Stimulated activated CD4-positive, alpha-beta T cell treated with anti-CD3 and anti-CD28 coated beads, TNF-alpha, amount 100 ng/mL, for 48 hours (primary cell): ENCODE data around the gene ZNF699.

Experiments
- DNase-seq, 3 donors: peaks; one replicate each; pipeline ENCODE4 v3.0.0-alpha.2; 2020; ENCODE audit warnings: low read depth in 3 of 3

Gene ZNF699

DNA sequence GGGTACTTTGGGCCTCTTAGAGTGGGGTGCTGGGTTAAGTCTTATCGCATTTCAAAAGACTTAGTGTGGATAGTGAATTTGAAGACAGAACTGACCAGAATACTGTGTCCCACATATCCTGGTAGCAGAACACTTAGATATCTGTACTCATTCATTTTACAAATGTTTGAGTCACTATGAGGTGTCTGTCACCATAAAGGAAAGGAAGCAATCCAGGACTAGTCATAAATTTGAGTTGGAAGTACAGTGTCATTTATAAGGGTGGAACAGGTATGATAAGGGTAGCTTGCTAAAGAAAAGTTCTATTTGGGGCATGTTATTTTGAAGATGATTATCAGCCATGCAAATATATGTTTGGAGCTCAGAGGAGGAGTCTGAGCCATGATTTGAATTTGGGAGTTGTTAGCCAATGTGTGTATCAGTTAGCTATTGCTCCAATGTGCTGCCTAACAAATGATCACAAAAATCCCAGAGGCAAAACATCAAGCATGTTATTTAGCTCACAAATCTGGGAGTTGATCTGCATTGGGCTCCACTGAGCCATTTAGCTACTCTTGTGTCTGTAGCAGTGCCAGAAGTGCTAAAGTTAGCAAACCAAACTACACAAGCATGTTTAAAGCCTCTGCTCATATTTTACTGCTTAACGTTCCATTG lies 20.3 kb downstream of the ZNF699 start:
- no peak for DNase-seq

DNA sequence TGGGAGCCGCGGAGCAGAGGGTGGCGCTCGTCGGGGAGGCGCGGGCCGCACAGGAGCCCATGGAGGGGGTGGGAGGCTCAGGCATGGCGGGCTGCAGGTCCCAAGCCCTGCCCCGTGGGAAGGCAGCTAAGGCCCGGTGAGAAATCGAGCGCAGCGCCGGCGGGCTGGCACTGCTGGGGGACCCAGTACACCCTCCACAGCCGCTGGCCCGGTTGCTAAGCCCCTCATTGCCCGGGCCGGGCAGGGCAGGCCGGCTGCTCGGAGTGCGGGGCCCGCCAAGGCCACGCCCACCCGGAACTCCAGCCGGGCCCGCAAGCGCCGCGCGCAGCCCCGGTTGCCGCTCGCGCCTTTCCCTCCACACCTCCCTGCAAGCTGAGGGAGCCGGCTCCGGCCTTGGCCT lies 26.2 kb downstream of the ZNF699 start:
- peak in 1 of 3 donors; percentile 8 for DNase-seq

GRCh38 chr19:9251236-9251635 lies 58.4 kb downstream of the ZNF699 start:
- no peak for DNase-seq

DNA sequence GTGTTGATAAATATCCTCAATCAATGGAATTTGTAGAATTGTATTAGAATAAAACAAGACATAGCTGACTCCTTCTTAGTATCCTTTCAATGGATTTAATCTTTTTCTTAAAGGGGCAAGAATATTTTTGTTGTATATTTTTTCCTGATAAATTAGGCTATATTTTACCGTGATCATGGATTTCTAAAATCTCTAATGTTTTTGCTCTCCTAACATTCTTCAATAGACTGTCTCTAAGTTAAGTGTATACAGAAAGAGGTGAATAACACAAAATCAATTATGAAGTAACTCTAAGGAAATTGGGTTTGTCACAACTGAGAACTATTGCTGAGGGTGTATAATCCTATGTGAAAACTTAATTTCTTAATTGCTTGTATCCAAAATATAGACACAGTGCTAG lies 59.0 kb downstream of the ZNF699 start, which contains the start of gene OR7E24:
Gene OR7E24, plus strand, starts transcription at position 301 of the 400 bp plus-strand sequence. CDS start 114 bp downstream, outside the sequence.
- no peak for DNase-seq
